NAMALWA (cell line): ENCODE results near the gene HSP90B1.

Experiments
- DNase-seq: peaks from one replicate; pipeline ENCODE4 v3.0.0-alpha.2; 2015; ENCODE audit warnings: low spot score

The HSP90B1 gene

GRCh38 chr12:103978384-103978982 lies 48.3 kb downstream of the HSP90B1 start:
- DNase-seq, result no peak

DNA sequence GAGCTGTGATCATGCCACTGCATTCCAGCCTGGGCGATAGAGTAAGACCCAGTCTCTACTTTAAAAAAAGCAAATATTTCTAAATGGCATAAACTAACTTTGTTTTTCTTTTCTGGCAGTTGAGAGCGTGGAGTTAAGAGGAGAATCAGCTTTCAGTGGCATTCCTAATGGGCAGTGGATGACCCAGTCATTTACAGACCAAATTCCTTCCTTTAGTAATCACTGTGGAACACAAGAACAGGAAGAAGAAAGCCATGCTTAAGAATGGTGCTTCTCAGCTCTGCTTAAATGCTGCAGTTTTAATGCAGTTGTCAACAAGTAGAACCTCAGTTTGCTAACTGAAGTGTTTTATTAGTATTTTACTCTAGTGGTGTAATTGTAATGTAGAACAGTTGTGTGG lies 56.6 kb downstream of the HSP90B1 start:
- DNase-seq, result no peak

DNA sequence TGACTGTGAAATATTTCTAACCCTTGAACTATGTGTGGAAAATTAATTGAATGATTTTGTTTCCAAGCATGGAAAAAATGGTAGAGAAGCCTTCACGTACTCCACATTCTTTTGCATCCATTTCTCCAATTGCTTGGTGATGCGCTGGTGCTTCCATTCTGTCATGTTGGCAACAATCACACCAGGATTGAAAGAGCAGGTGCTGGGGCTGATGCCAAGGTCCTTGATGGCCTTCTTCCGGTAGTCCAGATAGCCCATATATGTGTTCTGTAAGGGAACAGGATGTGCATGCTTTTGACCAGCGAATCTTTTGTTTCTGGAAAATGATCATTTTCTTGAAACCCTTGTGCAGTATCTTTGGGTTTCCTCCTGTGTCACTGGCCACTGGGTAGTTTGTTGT lies 64.0 kb downstream of the HSP90B1 start:
- DNase-seq, result no peak

- no peak for DNase-seq
Measured at GRCh38 chr12:103996595-103996994, 66.4 kb downstream of the HSP90B1 start.

DNA sequence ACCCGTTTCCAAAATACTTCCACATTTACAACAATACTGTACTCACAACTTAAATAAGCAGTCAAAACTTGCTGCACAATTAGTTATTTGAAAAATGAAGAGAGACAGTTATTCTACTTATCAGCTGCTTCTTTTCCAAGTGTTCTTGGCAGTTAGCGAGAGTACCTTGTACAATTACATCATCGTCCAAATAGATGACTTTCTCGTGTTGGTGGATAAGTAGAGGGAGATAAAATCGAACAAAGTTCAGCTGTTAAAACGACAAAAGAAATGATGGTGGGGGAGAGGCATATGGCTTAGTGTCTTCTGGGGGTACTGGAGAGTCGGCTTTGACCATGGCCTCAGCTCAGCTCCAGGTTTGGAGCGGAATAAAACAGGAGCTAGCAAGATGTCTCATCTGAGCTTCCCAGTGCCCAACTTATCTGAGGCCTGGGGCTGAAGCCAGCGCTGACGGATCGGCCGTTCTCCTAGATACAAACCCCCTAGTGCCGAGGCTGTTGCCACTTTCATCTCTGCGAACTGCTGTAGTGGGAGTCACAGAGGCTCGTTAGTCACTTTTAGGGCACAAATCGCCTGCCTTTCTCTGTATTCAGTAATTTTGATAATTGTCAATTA lies 67.2 kb downstream of the HSP90B1 start:
- no peak for DNase-seq
